ENCODE results near the gene DDX10. TPM values are rescaled to one million over a fixed set of nuclear protein-coding genes. Genes with fewer than 3 reads are reported as not detected.

DDX10 gene
- total and polyA plus RNA-seq, 4 donors: 8.0 to 11.8 (median 9.0) TPM

DNA sequence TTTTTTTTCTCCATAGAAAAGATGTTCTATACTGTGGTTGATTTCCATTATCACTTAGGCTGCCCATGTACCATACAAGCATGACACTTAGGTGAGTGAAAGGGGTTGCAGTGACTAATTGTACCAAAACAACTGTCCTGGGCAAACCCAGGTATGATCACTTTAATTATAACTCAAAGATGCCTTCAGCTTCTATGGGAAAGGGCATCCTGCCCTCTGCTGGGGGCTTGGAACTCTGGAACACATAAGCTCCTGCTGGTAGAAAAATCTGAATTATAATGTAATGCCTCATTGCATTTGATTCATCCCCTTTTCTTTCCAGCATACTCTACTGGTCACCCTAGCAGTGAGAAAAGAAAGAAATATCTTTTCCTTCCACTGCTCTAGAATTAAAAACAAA, 206.3 kb downstream of the DDX10 start:
- Histone ChIP-seq H3K4me3 (ENCODE audit: low read depth in 1 of 3, low read length in 3 of 3) (no peak overlapping the region), H3K27me3 (ENCODE audit: control insufficient read depth in 4 of 4, insufficient read depth in 4 of 4, low read length in 3 of 4) (no peaks in the 10 kb centered on the region), H3K36me3 (ENCODE audit: control insufficient read depth in 4 of 4, insufficient read depth in 3 of 4, low read depth in 1 of 4, low read length in 3 of 4) (peaks cover 0 to 3% (median 0%) of the 10 kb centered on the region in 4 donors), H3K4me1 (ENCODE audit: control insufficient read depth in 4 of 4, insufficient read depth in 4 of 4, low read length in 3 of 4) (no peaks in the 10 kb centered on the region), H3K27ac (ENCODE audit: low read depth in 1 of 2, low read length in 2 of 2) (no peak overlapping the region), H3K9ac (ENCODE audit: low read depth in 1 of 2, low read length in 2 of 2) (no peak overlapping the region), H3K9me3 (ENCODE audit: control insufficient read depth in 4 of 4, low read length in 3 of 4) (no peaks in the 10 kb centered on the region)
- peak; percentile 41 for DNase-seq (ENCODE audit: low spot score)
- TF ChIP-seq RAD21 (IDR thresholded peaks at IDR 0.05): peak; percentile 67 to 69
- TF ChIP-seq, protein P1, sequence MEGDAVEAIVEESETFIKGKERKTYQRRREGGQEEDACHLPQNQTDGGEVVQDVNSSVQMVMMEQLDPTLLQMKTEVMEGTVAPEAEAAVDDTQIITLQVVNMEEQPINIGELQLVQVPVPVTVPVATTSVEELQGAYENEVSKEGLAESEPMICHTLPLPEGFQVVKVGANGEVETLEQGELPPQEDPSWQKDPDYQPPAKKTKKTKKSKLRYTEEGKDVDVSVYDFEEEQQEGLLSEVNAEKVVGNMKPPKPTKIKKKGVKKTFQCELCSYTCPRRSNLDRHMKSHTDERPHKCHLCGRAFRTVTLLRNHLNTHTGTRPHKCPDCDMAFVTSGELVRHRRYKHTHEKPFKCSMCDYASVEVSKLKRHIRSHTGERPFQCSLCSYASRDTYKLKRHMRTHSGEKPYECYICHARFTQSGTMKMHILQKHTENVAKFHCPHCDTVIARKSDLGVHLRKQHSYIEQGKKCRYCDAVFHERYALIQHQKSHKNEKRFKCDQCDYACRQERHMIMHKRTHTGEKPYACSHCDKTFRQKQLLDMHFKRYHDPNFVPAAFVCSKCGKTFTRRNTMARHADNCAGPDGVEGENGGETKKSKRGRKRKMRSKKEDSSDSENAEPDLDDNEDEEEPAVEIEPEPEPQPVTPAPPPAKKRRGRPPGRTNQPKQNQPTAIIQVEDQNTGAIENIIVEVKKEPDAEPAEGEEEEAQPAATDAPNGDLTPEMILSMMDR (IDR thresholded peaks at IDR 0.05; ENCODE audit: low read depth, low read length, missing input control): peak; percentile 32
- no peak for TF ChIP-seq FOXA1 (IDR thresholded peaks at IDR 0.05)
- TF ChIP-seq, protein P2, sequence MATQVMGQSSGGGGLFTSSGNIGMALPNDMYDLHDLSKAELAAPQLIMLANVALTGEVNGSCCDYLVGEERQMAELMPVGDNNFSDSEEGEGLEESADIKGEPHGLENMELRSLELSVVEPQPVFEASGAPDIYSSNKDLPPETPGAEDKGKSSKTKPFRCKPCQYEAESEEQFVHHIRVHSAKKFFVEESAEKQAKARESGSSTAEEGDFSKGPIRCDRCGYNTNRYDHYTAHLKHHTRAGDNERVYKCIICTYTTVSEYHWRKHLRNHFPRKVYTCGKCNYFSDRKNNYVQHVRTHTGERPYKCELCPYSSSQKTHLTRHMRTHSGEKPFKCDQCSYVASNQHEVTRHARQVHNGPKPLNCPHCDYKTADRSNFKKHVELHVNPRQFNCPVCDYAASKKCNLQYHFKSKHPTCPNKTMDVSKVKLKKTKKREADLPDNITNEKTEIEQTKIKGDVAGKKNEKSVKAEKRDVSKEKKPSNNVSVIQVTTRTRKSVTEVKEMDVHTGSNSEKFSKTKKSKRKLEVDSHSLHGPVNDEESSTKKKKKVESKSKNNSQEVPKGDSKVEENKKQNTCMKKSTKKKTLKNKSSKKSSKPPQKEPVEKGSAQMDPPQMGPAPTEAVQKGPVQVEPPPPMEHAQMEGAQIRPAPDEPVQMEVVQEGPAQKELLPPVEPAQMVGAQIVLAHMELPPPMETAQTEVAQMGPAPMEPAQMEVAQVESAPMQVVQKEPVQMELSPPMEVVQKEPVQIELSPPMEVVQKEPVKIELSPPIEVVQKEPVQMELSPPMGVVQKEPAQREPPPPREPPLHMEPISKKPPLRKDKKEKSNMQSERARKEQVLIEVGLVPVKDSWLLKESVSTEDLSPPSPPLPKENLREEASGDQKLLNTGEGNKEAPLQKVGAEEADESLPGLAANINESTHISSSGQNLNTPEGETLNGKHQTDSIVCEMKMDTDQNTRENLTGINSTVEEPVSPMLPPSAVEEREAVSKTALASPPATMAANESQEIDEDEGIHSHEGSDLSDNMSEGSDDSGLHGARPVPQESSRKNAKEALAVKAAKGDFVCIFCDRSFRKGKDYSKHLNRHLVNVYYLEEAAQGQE (IDR thresholded peaks at IDR 0.05): no peak

DNA sequence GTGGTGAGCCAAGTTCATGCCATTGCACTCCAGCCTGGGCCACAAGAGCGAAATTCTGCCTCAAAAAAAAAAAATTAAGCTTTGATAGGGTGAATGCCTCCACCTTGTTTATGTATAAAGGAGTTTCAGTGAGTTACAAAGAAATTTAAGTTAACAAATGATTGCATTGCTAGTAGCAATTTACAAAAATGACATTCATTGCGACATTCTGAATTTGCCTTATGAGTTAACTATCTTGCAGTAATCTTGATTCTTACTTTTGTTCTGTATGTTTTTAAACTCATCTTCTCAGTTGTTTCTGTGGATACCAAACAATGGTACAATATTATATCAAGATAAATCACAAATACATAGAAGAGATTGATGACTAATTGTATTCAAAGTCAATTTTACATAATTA, 207.0 kb downstream of the DDX10 start:
- no peak for DNase-seq (ENCODE audit: low spot score)
- Histone ChIP-seq H3K9me3 (ENCODE audit: control insufficient read depth in 4 of 4, low read length in 3 of 4) (no peaks in the 10 kb centered on the region), H3K4me1 (ENCODE audit: control insufficient read depth in 4 of 4, insufficient read depth in 4 of 4, low read length in 3 of 4) (no peaks in the 10 kb centered on the region), H3K27me3 (ENCODE audit: control insufficient read depth in 4 of 4, insufficient read depth in 4 of 4, low read length in 3 of 4) (no peaks in the 10 kb centered on the region), H3K9ac (ENCODE audit: low read depth in 1 of 2, low read length in 2 of 2) (no peak overlapping the region), H3K4me3 (ENCODE audit: low read depth in 1 of 3, low read length in 3 of 3) (no peak overlapping the region), H3K36me3 (ENCODE audit: control insufficient read depth in 4 of 4, insufficient read depth in 3 of 4, low read depth in 1 of 4, low read length in 3 of 4) (peaks cover 0 to 3% (median 0%) of the 10 kb centered on the region in 4 donors), H3K27ac (ENCODE audit: low read depth in 1 of 2, low read length in 2 of 2) (no peak overlapping the region)
- TF ChIP-seq SP1 (IDR thresholded peaks at IDR 0.05) (no peak), RXRA (IDR thresholded peaks at IDR 0.05) (no peak)
- TF ChIP-seq, protein P3, sequence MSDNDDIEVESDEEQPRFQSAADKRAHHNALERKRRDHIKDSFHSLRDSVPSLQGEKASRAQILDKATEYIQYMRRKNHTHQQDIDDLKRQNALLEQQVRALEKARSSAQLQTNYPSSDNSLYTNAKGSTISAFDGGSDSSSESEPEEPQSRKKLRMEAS (IDR thresholded peaks at IDR 0.05): no peak
- WGBS: 97% methylated on average over 2 of the region's 2 CpGs

GRCh38 chr11:108872781-108873291, 208.0 kb downstream of the DDX10 start:
- no peaks in the 10 kb centered on the region for H3K4me1 ChIP-seq (ENCODE audit: control insufficient read depth in 4 of 4, insufficient read depth in 4 of 4, low read length in 3 of 4)
- DNase-seq (ENCODE audit: low spot score): no peak
- H3K27ac ChIP-seq (ENCODE audit: low read depth in 1 of 2, low read length in 2 of 2): no peak overlapping the region
- no peaks in the 10 kb centered on the region for H3K27me3 ChIP-seq (ENCODE audit: control insufficient read depth in 4 of 4, insufficient read depth in 4 of 4, low read length in 3 of 4)
- WGBS: 73% methylated on average over 3 of the region's 3 CpGs
- no peak overlapping the region for H3K9ac ChIP-seq (ENCODE audit: low read depth in 1 of 2, low read length in 2 of 2)
- H3K36me3 ChIP-seq (ENCODE audit: control insufficient read depth in 4 of 4, insufficient read depth in 3 of 4, low read depth in 1 of 4, low read length in 3 of 4): peaks cover 0 to 3% (median 0%) of the 10 kb centered on the region in 4 donors
- H3K9me3 ChIP-seq (ENCODE audit: control insufficient read depth in 4 of 4, low read length in 3 of 4): no peaks in the 10 kb centered on the region
- no peak for TF ChIP-seq JUND (IDR thresholded peaks at IDR 0.05)
- no peak for TF ChIP-seq FOXA2 (IDR thresholded peaks at IDR 0.05)
- no peak for TF ChIP-seq RAD21 (IDR thresholded peaks at IDR 0.05)
- no peak for TF ChIP-seq TAF1 (conservative IDR thresholded peaks at IDR 0.05)
- no peak overlapping the region for H3K4me3 ChIP-seq (ENCODE audit: low read depth in 1 of 3, low read length in 3 of 3)
